Muscle of back (tissue), 11 donors: ENCODE measurements around the gene RPL36AL. TPM values are rescaled to one million over a fixed set of nuclear protein-coding genes. Genes with fewer than 3 reads are reported as not detected.
"Not testable (repeated sequence)": the region's sequence is repeated elsewhere in the genome, so short reads cannot be mapped to it uniquely, and the experiment has no call there.

Source experiments
- DNase-seq, 3 donors: peaks; one replicate each; pipeline versions ENCODE4 v3.0.0 to v3.0.0-alpha.2; 2013
- polyA plus RNA-seq, 10 donors: library from polyadenylated mRNA; unstranded; fragments of 120-200 nt; gene quantifications; one replicate each; pipeline ENCODE4 v1.2.1, GENCODE V29; 2013; ENCODE audit not compliant: insufficient read length in 10 of 10

The RPL36AL gene
- polyA plus RNA-seq, 10 donors: 148 to 232 (median 175) TPM

DNA sequence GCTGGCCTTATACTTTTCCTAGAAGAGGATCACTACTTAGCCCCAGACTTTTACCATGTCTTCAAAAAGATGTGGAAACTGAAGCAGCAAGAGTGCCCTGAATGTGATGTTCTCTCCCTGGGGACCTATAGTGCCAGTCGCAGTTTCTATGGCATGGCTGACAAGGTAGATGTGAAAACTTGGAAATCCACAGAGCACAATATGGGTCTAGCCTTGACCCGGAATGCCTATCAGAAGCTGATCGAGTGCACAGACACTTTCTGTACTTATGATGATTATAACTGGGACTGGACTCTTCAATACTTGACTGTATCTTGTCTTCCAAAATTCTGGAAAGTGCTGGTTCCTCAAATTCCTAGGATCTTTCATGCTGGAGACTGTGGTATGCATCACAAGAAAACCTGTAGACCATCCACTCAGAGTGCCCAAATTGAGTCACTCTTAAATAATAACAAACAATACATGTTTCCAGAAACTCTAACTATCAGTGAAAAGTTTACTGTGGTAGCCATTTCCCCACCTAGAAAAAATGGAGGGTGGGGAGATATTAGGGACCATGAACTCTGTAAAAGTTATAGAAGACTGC lies 1.7 kb upstream of the RPL36AL start:
- no peak for DNase-seq

GRCh38 chr14:49621114-49621881 lies 872 bp upstream of the RPL36AL start:
- DNase-seq: peak in 2 of 3 donors; percentile 52 to 53

DNA sequence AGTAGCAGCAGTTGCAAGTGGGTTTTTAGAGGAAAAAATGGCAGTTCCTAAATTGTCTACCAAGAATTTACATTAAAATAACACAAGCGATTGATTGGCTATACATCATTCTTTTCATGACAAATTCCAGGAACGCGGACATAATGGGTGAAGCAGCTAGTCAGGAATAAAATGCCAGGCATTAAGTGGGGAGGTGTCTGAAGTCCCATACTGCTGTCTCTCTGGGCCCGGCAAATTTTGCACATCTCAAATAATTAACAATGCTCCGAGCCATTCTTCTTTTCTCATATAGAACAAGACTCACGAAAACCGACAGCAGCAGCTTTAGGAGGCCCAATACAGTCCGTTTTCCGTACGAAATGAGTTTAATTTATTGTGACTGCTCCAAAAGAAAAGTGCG lies 696 bp downstream of the RPL36AL start:
- no peak for DNase-seq

- DNase-seq: not testable (repeated sequence)
Observed at GRCh38 chr14:49619273-49619672, 1.2 kb downstream of the RPL36AL start.

DNA sequence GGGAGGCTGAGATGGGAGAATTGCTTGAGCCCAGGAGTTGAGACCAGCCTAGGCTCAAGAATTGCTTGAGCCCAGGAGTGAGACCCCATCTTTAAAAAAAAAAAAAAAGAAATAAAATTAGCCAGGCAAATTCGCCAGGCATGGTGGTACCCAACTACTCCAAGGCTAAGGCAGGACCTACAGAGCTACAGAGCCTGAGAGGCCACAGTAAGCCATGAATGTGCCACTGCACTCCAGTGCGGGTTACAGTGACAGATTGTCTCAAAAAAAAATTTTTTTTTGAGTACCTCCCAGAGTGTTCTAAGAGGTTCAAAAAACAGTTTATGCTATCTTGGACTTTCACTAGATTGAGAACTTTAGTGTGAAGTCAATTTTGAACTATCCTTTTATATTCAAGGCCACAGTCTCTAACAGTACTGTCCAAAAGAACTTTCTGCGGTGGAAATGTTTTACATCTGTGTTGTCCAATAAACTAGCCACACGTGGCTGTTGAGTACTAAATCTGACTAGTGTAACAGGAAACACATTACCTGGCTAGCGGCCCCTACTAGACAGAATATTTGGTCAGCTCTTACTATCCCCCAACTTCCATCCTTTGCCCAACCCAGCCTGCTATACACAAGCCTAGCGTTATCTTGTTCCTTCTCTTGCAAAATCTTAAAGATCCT lies 2.4 kb downstream of the RPL36AL start:
- no peak for DNase-seq

GRCh38 chr14:49615776-49616175 lies 4.7 kb downstream of the RPL36AL start:
- DNase-seq: no peak

GRCh38 chr14:49614196-49614595 lies 6.2 kb downstream of the RPL36AL start:
- DNase-seq: no peak

- DNase-seq: no peak
Observed at GRCh38 chr14:49612671-49613070, 7.8 kb downstream of the RPL36AL start.

DNA sequence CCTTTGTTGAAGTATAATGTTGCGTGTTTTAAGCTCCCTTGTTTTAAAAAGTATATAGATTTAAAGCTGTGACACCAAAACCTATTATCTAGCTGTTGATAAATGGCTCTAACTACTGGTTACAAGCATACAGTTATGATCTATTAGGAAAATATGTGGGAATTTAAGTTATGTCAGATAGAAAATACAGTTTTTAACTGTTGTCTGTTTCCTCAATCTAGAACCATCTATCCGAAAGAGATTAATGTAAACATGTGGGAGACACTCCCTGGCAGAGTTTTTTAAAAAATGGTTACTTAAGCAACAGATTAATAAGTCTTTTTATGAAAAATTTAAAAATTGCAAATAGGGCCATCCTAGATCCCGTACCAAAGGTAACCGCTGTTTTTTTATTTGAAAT lies 8.2 kb downstream of the RPL36AL start:
- no peak for DNase-seq

DNA sequence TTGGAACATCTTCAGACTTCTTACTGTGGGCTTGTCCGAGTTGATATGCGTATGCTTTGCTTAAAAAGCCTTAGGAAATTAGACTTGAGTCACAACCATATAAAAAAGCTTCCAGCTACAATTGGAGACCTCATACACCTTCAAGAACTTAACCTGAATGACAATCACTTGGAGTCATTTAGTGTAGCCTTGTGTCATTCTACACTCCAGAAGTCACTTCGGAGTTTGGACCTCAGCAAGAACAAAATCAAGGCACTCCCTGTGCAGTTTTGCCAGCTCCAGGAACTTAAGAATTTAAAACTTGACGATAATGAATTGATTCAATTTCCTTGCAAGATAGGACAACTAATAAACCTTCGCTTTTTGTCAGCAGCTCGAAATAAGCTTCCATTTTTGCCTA lies 12.8 kb downstream of the RPL36AL start:
- DNase-seq: no peak

DNA sequence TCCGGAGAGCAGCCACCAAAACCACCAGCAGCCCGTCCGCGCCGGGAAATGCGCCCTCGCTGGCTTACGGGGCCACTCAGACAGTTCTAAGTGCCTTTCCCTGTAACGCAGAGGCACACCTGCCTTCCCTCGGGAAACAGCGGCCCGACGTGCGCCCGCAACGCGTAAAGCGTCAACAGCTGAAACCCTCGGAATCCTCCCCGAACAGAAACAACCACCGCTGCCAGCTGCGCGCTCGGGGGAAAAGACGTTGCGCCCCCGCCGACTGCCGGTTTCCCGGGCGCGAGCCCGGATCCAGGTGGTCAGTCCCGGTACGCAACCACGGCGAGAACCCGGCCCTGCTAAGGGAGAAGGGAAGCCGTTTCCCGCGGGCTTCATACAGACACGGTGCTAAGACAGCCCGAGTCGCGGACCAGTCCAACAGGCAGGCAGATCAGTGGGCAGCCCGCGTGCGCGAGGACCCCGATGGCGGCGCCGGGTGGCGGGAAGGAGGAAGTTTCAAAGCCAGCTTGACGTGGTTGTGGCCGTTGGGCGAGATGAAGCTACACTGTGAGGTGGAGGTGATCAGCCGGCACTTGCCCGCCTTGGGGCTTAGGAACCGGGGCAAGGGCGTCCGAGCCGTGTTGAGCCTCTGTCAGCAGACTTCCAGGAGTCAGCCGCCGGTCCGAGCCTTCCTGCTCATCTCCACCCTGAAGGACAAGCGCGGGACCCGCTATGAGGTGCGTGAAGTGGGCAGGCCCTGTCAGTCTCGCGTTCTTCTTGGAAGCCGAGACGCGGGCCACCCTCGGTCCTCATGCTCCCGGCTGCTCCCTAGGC lies 21.7 kb downstream of the RPL36AL start, which contains the start of gene LRR1:
LRR1 (plus strand) TSS at position 456 of the 816 bp plus-strand sequence; CDS start at position 537, 81 bp downstream.
- peak; percentile 79 to 96 (median 89) for DNase-seq

- no peak for DNase-seq
Observed at GRCh38 chr14:49598189-49598484, 22.3 kb downstream of the RPL36AL start.

- peak in 2 of 3 donors; percentile 46 to 66 for DNase-seq
Observed at GRCh38 chr14:49594347-49595091, 25.9 kb downstream of the RPL36AL start.

DNA sequence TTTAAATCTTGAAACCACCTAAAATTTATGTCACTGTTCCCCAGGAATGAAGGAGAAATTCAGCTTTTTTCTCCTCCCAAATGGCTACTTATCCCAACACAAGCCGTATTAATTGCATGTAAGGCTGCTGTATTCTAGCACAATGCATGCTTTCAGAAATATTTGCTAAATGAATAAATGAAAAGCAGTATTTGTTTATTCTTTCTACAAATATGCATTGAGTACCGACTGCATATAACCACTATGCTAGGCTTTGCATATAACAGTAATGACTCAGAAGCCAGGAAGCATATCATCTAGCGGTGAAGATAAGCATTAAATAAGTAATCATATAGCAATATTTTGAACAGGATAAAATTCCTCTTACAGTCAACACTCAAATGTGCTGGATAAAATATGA lies 27.4 kb downstream of the RPL36AL start:
- DNase-seq: peak in 1 of 3 donors; percentile 26

DNA sequence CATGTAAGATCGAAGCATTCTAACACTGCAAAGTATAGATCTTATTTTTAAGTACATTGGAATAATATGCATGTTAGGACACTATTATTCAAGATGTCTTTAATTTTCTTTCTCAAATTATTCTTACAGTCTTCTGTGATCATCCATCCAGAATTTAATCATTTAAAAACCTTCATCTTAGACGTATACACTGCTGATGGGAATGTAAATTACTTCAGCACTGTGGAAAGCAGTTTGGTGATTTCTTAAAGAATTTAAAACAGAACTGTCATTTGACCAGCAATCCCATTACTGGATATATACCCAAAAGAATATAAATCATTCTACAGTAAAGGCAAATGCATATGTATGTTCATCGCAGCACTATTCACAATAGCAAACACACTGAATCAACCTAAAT lies 31.0 kb downstream of the RPL36AL start:
- DNase-seq: no peak

- peak; percentile 70 to 85 (median 74) for DNase-seq
Observed at GRCh38 chr14:49586673-49587460, 33.6 kb downstream of the RPL36AL start.

DNA sequence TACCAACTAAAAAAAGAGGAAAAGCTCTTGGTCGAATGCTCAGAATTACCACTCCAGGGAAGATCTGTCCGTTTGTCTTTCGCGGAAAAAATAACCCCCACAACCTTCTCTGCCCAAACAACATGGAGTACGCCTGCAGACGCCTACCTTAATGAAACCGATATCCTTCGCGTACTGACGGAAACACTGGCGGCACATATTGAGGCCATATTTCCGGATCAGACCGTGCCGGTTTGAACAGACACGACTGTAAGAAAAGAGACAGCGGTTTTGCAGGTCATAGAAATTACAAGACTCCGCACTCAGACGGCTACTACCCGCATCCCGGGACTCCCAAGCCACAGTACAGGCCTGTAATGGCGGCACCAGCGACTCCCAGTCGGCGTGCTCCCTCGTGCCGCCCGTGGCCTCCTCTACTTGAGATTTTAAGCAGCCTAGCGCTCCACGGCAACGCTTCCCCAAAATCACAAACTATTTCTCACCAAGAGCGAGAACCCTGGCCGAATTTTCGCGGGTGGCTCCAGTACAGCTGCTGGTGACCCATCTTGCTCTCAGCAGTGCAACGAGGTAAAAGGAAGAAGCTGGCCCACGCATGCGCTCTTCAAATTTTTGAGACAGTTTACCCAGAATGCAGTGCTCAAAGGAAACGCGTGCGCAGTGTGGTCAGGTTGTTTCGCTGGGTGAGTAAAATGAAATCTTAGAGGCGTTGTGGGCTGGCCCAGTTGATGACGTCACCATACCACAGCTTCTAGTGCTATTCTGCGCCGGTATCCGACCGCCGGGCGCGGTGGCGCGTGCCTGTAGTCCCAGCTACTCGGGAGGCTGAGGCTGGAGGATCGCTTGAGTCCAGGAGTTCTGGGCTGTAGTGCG lies 34.4 kb downstream of the RPL36AL start, which contains the start of gene RPS29:
RPS29 (minus strand) TSS at position 578 of the 870 bp plus-strand sequence; CDS start at position 544, 34 bp downstream.
- DNase-seq: peak; percentile 100

GRCh38 chr14:49584981-49585640 lies 35.3 kb downstream of the RPL36AL start:
- peak in 1 of 3 donors; percentile 31 for DNase-seq

DNA sequence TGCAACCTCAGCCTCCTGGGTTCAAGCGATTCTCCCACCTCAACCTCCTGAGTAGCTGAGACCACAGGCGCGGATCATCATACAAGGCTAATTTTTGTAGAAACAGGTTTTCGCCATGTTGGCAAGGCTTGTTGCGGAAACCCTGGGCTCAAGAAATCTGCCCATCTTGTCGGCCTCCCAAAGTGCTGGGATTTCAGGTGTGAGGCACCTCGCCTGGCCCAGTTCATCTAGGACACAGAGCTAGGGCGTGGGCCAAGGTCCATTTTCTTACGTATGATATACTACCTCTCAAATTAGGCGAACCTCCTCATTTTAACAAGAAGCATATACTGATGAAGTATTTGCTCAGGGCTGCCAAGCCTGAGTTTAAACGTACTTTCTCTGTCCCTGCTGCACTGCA lies 36.4 kb downstream of the RPL36AL start:
- DNase-seq: no peak
